NCI-H2227 treated with DMSO at 0.1 percent for 48 hours (cell line): ENCODE measurements around the gene ACAN.
A peak's percentile ranks its signal among the peaks of the same experiment; 100 is the strongest.
"Not testable (repeated sequence)": the region's sequence is repeated elsewhere in the genome, so short reads cannot be mapped to it uniquely, and the experiment has no call there.

Experiments used
- DNase-seq: peaks from one replicate; lab custom pipeline; 2025; lab: John Stamatoyannopoulos, UW

ACAN gene

GRCh38 chr15:88902846-88903245, 99.6 kb downstream of the ACAN start:
- DNase-seq = no peak

GRCh38 chr15:88904257-88904623, 101.0 kb downstream of the ACAN start:
- no peak for DNase-seq

GRCh38 chr15:88904624-88905327, 101.5 kb downstream of the ACAN start:
- DNase-seq = peak; percentile 28

- DNase-seq = no peak
These were observed 102.3 kb downstream of the ACAN start for GRCh38 chr15:88905576-88905975.

GRCh38 chr15:88906130-88906529, 102.9 kb downstream of the ACAN start:
- no peak for DNase-seq

GRCh38 chr15:88906551-88906950, 103.3 kb downstream of the ACAN start:
- no peak for DNase-seq

- DNase-seq = no peak
These were observed 103.9 kb downstream of the ACAN start for GRCh38 chr15:88907111-88907510.

GRCh38 chr15:88908123-88908522, 104.9 kb downstream of the ACAN start:
- DNase-seq = no peak

- no peak for DNase-seq
These were observed 105.7 kb downstream of the ACAN start for GRCh38 chr15:88908697-88909621.

- DNase-seq = no peak
These were observed 107.0 kb downstream of the ACAN start for GRCh38 chr15:88909956-88910831.

- DNase-seq = no peak
These were observed 108.5 kb downstream of the ACAN start for GRCh38 chr15:88911766-88912118.

GRCh38 chr15:88912500-88912921, 109.3 kb downstream of the ACAN start:
- no peak for DNase-seq

GRCh38 chr15:88913017-88913849, 110.0 kb downstream of the ACAN start, which contains the start of gene MFGE8:
Gene MFGE8, minus strand, starts transcription at chr15:88913379. Its CDS starts 60 bp downstream, at chr15:88913319.
- DNase-seq = peak; percentile 51

- DNase-seq = no peak
These were observed 110.6 kb downstream of the ACAN start for GRCh38 chr15:88913850-88914169.

- DNase-seq = no peak
These were observed 112.1 kb downstream of the ACAN start for GRCh38 chr15:88915354-88915753.

- DNase-seq = no peak
These were observed 114.5 kb downstream of the ACAN start for GRCh38 chr15:88917760-88918159.

- DNase-seq = no peak
These were observed 115.5 kb downstream of the ACAN start for GRCh38 chr15:88918738-88919137.

- no peak for DNase-seq
These were observed 117.1 kb downstream of the ACAN start for GRCh38 chr15:88920186-88920891.

- DNase-seq = not testable (repeated sequence)
These were observed 117.7 kb downstream of the ACAN start for GRCh38 chr15:88920892-88921435.
